GM18858 (cell line): ENCODE results near the gene ERVH48-1.
"Not testable (repeated sequence)": the region's sequence is repeated elsewhere in the genome, so short reads cannot be mapped to it uniquely, and the experiment has no call there.

Experiments used
- ATAC-seq: cut with Tn5 transposase; IDR thresholded peaks from one replicate; pipeline ENCODE4 v1.9.1; 2021; ENCODE audit not compliant: unreplicated experiment

Gene ERVH48-1

DNA sequence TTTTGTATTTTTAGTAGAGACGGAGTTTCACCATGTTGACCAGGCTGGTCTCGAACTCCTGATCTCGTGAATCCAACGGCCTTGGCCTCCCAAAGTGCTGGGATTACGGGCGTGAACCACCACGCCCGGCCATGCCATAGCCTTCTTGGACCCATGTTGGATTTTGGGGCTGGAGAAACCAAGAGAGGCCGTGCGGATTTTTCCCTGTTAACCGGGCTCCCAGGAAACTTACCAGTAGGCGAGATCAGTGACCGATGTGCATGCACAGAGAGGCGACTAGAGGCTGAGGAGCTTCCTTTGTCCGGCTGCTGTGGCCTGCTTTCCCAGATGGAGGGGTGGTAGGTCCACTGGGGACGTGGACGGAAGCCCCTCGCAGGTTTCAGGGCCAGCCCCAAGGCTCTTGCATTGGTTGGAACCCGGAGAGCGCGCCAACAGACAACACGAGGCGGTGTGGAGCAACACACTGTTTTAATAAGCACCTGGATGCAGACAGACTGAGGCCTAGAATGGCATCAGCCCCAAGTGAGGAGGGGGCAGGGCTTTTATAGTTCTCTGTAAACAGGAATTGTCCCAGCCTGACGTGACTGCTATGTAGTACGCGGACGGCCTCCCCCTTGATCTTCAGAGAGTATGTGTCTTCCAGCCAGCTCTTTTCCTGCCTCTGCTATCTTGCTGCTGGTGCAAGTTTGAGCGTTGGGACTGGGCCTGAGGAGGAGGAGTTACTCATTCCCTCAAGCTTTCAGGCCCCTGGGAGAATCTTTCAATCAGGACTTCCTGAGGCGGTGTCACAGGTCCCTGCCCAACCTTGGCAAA is at the start of gene ERVH48-1:
Gene ERVH48-1, minus strand, starts transcription at position 517 of the 813 bp plus-strand sequence. CDS start 6,624 bp downstream, outside the sequence.
- ATAC-seq: no peak

GRCh38 chr21:42973991-42974831 is 48.8 kb upstream of the ERVH48-1 start, which contains the start of gene PKNOX1:
TSS of gene PKNOX1 (plus strand) at chr21:42974562. CDS start at chr21:43004382, 29,820 bp downstream.
- ATAC-seq: peak; percentile 82

GRCh38 chr21:42973309-42973990 is 48.0 kb upstream of the ERVH48-1 start:
- no peak for ATAC-seq

GRCh38 chr21:42971897-42972275 is 46.5 kb upstream of the ERVH48-1 start:
- ATAC-seq: no peak

GRCh38 chr21:42970946-42971653 is 45.7 kb upstream of the ERVH48-1 start:
- ATAC-seq: no peak

DNA sequence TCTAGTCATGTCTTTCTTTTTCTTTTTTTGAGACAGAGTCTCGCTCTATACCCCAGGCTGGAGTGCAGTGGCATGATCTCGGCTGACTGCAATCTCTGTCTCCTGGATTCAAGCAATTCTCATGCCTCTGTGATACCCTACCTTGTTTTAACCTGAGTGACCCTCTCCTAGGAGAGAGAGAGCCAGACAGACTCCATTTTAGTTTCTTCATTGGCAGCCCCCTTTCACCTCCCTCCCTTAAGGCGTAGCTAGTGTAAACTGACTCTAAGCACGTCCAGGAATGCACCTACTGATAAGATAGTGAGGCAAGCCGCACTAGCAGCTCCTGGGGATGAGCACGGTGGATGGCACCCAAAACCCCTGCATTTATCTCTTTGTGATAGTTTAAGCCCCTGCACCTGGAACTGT is 43.8 kb upstream of the ERVH48-1 start:
- no peak for ATAC-seq

- ATAC-seq: not testable (repeated sequence)
These were observed 42.2 kb upstream of the ERVH48-1 start for GRCh38 chr21:42967616-42968015.

GRCh38 chr21:42965211-42965560 is 39.8 kb upstream of the ERVH48-1 start:
- no peak for ATAC-seq

- ATAC-seq: no peak
These were observed 39.2 kb upstream of the ERVH48-1 start for GRCh38 chr21:42964546-42965210.

GRCh38 chr21:42964086-42964485 is 38.7 kb upstream of the ERVH48-1 start:
- no peak for ATAC-seq

DNA sequence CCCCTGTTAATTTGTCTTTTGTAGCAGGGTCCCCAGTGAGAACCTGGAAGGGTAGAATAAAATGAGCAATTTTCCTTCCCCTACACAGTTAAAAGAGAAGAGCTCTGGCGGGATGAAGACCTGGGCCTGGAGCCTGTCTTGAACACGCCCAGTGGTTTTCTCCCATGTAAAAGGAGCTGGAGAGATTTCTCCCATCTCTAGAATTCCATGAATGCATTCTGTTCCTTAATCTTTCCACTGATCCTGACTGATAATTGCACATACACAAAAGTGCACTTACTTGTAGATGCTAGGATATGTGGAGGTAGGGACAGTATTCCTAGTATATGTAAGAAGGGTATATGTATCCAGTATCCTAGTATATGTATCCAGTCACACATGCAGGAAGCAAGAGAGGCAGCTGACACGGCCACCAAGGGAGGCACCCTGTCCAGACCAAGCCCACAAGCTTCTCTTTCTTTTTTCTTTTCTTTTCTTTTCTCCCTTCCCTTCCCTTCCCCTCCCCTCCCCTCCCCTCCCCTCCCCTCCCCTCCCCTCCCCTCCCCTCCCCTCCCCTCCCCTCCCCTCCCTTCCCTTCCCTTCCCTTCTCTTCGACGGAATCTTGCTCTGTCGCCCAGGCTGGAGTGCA is 37.1 kb upstream of the ERVH48-1 start:
- no peak for ATAC-seq

DNA sequence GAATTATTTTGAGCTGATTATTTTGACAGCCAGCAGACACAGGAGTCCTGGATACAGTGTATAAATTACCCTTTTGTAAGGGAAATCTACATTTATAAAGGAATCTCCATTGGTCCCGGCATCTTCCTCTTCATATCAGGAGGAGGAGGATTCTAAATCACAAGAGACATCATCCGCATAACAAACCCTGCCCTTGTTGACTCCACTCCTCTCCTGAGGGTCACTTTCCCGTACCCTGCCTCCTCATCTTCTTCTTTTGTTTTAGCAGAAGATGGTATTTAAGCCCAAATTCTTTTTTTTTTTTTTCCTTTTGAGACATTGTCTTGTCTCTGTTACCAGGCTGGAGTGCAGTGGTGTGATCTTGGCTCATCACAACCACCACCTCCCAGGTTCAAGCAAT is 34.3 kb upstream of the ERVH48-1 start:
- ATAC-seq: no peak

GRCh38 chr21:42958122-42958521 is 32.7 kb upstream of the ERVH48-1 start:
- not testable (repeated sequence) for ATAC-seq

- ATAC-seq: no peak
These were observed 31.6 kb upstream of the ERVH48-1 start for GRCh38 chr21:42956824-42957630.

- ATAC-seq: not testable (repeated sequence)
These were observed 25.8 kb upstream of the ERVH48-1 start for GRCh38 chr21:42951193-42951592.

DNA sequence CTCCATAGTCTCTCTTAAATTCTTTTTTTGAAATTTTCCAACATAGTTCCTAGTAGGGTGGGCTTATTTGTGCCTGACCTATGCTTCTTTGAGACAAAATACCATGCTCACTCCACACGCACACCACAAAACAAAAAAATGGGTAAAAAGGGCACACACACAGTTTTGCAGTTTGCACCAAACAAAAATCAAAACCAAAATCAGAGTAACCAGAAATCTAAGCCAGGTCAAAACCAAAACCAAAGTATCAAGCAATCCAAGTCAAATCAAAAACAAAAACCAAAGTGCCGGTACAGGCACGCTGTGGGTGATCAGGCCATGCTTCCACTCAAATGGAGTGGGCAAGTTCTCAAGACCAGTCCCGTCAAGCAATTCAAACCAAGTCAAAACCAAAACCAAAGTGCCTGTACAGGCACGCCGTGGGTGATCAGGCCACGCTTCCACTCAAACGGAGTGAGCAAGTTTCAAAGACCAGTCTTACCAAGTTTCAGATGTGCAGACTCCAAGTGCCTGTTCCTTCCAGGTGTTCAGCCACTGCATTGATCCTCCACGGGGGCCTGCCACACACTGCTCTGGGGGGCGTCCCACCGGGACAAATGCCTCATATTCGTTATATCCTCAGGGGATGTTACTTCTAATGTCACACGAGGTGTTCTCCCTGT is 23.8 kb upstream of the ERVH48-1 start:
- not testable (repeated sequence) for ATAC-seq

GRCh38 chr21:42942244-42942643 is 16.8 kb upstream of the ERVH48-1 start:
- no peak for ATAC-seq

- ATAC-seq: no peak
These were observed 16.3 kb upstream of the ERVH48-1 start for GRCh38 chr21:42941696-42942085.
